ENCODE data around the gene ANK3.

Gene ANK3

DNA sequence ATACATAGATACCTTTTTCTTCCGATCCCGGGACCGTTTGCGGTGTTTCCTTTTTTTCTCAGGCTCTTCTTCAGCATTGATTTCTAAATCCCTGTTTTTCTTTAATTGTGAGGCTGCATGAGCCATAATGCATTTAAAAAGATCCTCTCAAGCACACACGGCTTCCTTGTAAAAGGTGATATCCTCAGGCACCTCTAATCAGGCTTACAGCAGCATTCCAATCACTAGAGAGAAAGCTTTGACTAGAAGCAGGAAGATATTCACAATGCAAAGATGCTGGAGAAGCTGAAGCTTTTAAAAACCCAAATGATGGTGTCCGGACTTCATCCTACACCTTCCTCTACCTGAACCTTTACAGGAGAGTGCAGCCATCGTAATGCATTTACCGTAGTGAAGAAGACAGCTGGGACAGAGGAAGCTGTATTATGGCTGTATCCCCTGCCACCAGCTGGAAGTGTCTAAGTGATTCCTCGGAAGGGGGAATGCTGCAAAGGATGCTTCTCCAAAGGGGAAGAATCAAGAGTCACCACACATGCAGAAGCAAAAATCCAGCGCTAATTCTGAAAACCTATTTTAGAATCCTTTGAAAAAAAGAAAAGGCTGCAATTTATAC is at the start of gene ANK3:
ANK3 (minus strand) TSS at position 463 of the 613 bp plus-strand sequence; CDS start at position 126, 337 bp downstream.
- DNase-seq (ENCODE audit: low read depth, low spot score), result no peak

DNA sequence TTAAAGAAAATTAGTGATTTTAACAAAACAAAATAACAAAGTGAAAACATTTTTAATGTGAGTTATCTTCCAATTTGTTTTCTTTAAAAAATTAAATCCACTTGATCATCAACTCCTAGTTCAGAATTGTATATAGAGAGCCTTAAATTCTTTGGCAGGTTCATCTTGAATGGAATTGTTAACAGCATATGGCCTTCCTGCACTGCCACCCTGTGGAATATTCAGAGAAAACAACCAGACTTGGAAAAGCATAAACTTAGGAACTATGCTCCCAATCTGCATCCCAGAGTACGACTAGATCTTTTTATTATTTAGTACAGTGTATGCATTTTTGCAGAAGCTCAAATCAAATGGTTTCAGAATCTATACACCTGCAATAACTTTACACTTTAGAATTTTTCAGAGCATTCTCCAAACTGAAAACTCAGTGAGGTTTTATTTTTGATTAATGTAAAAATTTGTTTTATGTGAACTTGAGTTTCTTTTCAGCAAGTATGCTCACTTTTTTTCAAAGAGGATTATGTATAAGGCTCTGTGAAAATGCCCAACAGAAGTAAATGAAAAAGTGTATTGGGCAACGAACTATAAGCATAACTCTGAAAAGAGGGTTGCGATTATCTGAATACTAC is 44.9 kb upstream of the ANK3 start:
- DNase-seq (ENCODE audit: low read depth, low spot score), result no peak

DNA sequence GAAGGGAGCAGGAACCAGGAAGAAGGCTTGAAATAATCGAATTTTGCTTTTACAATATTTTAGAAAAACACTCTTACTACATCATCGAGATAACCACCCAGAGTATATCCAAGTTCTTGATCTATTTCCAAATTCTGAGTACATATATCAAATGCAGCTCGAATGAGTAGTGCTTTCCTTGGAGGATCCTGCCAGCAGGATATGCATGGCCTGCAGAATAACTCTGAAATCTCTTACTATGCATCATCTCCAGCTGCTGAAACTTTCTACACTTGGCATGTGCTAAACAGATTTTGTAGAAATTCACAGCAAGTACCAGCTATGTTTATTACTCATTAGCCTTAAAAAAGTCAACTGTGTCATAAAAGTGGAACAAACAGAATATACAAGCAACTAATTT is 44.0 kb upstream of the ANK3 start:
- DNase-seq (ENCODE audit: low read depth, low spot score), result no peak

DNA sequence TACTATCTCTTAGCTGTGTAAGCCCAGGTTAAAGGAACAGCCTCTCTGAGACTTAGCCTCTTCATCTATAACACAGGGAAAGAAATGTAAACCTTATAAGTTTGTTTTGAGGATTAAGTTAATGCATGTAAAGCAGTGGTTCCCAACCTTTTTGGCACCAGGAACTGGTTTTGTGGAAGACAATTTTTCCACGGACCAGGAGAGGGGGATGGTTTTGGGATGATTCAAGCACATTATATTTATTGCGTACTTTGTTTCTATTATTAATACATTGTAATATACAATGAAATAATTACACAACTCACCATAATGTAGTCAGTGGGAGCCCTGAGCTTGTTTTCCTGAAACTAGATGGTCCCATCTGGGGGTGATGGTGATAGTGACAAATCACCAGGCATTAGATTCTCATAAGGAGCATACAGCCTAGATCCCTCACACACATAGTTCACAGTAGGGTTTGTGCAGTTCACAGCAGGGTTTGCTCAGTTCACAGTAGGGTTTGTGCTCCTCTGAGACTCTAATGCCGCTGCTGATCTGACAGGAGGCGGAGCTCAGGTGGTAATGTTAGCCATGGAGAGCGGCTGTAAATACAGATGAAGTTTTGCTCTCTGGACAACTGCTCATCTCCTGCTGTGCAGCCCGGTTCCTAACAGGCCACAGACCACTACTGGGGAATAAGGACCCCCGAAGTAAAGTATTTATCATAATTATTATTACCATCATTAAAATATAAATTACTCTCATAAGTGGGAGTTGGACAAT is 41.3 kb upstream of the ANK3 start:
- no peak for DNase-seq (ENCODE audit: low read depth, low spot score)

DNA sequence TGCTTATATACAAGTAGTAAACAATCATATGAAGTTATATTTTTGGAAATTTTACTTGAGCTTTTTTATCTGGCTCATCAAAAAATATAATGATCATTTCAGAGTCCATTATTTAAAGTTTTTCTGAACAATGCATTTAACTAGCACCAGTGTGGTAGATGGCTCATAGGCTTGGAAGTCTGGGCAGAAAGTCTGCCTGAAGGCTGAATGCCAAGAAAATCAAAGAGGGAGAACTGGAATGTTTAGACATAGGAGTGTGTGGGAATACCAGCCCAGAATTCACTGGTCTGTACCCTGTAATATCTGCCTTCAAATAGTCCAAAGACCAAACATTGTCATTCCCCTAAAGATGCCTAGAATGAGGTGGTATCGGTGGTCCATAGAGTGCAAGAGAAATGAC is 40.3 kb upstream of the ANK3 start:
- no peak for DNase-seq (ENCODE audit: low read depth, low spot score)

DNA sequence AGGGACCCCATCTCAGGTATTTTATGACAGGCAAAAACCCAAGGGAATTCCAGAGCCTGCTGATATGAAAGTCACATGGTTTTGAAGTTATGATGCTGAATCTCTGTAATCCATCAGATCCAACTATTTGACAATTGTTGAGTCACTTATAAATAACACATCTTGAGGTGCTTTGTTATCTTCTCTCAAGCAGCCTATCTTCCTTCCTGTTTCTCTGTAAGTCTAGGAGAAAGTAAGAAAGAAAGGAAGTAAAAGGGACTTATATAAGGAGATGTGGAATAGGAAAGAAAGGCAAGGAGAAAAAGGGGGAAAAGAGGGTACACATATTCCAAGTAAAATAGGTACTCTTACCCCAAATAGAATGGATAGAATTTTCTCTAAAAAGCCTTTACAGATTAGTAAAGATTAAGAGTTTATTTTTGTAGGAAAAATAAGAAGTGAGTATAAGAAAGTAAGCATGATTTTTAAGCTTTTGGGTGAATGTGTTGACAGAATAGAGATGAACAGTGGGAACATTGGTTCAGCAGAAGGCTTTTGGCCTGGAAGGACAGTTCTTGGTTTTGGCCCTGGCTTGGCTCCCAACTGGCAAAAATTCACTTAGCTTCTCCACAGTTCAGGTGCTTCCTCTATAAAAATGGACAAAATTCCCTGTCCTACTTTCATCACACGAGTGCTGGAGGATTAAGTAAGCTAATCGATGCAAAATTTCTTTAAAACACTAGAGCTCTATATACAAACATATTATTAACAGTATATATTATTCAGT is 39.6 kb upstream of the ANK3 start:
- DNase-seq (ENCODE audit: low read depth, low spot score), result no peak

DNA sequence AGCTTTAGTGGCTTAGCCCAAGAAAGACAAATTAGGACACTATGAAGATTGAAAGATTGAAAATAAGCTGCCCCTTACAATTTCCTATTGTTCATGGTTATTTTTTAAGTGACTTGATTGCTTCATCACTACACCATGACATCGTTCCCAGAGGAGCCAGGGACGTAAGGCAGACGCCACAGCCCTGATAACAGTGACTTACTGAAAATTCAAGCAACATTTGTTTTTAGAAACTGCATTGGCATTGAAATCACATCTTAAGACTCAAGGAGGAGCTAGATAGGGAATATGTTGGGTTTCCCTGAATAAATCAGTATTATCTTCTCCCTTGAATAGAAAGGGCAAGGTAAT is 38.7 kb upstream of the ANK3 start:
- no peak for DNase-seq (ENCODE audit: low read depth, low spot score)

DNA sequence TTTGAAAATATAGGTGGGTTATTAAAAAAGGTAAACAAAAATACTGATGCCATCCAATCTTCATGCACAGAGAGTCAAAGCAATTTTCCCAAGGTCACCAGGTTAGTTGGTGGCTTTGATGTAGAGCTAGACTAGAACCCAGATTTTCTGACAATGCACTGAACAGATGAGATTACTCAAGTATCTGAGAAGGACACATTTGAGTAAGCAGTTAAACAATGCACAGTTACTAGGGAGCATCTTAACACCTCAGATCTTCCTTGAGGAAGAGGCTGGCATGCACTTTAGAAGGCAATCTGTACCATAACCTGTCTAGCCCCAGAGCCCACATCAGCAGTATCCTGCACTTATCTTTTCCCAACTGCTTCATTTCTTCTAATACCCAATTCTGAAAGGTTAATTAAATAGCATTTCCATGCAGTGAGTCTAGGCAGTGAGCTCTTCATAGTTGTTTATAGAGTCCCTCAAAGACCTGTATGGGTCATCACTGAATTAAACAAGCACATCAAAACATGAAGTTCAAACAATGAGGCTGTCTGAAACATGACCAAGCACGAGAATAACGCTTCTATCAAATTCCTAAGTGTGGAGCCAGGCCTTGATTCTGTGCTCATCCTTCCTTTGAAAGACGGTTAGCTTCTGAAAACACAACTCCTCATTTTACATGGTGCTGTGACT is 38.2 kb upstream of the ANK3 start:
- no peak for DNase-seq (ENCODE audit: low read depth, low spot score)

DNA sequence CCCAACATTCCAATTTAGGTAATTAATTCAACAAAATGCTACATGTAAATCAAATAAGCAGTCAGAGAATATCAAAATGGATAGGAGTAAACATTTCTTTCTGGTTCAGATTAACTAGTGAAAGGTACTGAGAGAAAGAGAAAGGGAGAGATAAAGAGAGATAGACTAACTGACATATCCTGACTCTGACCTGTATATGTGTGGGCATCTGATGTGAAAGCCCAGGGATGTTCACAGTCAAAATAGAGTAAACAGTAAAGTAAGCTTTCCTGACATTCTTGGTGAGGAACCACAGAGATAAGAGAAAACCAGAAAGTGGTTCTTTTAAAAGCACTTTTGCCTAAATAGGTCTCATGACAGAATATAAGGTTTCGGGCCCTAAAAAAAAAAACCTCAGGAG is 37.5 kb upstream of the ANK3 start:
- no peak for DNase-seq (ENCODE audit: low read depth, low spot score)

DNA sequence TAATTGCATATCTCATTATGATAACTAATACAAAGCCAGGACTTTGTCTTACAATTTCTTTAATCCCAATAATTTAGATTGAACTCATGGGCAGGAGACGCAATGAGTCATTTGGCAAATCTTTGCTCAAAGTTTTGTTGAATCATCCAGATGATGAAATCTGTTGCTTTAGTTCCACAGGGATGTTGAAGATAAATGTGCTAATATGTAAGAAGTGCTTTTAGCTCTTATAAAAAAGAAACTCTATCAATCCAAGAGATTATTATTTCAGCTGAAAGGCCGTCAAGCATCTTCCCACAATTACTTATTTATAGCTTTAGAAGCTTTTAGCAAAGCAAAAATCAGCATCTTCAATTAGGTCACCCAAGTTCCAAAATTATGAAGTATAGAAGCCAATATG is 36.8 kb upstream of the ANK3 start:
- no peak for DNase-seq (ENCODE audit: low read depth, low spot score)

DNA sequence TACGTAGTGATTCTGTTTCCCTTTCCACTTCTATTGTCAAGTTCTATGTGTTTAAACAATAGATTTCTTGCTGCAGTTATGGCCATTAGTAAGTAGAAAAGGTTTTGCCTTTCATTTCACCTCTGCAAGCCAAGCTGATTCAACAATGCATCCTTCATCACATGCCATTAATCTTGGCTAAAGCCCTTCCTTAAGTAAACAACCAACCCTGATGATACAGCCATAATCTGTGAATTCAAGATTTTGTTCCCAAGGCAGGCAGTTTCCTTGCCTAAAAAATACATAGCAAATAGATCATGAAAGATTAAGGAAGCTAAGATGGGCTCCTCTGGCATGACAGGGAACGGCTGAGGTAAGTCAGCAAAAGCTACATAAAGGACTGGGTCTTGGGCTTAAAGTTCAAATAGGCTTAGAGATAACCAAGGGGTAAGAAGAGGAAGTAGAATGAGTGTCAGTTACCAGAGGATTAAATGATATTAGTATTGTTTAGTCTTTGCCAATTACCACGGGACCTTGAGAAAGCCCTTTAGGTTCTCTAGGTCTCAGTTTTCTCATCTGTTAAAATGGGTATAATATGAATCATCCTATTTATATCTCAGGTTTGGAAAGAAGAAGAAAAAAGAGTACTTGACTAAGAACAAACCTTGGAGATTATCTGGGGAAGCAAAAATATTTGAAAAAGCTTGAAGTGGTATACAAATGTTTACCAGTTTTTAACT is 35.9 kb upstream of the ANK3 start:
- no peak for DNase-seq (ENCODE audit: low read depth, low spot score)

DNA sequence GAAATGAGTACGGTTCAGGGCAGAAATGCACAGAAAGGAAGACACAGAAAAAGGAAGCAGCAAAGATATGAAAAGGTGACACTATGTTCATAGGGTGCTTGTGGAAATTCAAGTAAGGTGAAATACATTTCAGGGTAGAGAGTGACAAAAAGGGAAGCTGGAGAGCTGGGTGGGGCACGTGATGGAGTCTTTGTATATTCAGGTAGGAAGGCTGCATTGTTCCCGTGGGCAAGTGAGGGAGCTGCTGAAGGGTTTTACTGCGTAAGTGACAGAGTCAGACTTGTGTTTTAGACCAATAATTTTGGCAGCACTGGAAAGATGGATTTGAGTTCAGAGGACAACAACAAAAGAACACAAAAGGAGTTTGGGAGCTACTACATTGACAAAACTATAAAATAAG is 35.3 kb upstream of the ANK3 start:
- DNase-seq (ENCODE audit: low read depth, low spot score), result no peak

DNA sequence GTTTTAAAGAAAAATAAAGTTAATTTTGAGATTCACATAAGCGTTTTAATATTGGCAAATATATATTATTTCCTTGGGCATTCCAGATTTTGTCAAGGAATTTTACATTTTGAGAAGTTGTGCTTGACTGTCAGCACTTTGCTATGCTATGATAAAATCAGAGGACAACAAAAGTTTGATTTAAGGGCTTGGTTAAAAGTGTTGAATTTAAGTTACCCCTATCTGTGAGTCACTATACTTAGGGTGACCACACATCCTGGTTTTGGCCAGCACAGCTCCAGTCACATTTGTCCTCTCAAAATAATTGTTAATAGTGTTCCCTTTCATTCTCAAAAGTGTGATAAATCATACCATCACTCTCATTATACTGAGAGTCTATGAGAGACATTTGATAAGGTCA is 34.2 kb upstream of the ANK3 start:
- DNase-seq (ENCODE audit: low read depth, low spot score), result no peak

DNA sequence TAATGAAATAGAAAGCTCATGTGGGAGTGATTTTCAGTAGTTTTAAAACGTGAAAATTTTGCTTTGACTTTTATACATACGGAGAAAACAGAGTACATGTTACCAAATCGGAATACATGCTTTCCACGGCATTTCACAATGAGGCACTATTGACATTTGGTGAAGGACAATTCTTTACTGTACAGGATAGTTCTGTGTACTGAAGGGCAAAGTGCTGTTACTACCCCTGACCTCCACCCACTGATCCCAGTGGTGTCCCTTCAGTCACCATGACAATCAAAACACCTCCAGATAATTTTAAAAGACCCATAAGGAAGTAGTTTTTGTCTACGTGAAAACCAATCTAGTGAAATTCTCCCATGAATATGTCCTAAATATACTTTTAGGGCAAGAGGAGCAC is 33.1 kb upstream of the ANK3 start:
- DNase-seq (ENCODE audit: low read depth, low spot score), result no peak

DNA sequence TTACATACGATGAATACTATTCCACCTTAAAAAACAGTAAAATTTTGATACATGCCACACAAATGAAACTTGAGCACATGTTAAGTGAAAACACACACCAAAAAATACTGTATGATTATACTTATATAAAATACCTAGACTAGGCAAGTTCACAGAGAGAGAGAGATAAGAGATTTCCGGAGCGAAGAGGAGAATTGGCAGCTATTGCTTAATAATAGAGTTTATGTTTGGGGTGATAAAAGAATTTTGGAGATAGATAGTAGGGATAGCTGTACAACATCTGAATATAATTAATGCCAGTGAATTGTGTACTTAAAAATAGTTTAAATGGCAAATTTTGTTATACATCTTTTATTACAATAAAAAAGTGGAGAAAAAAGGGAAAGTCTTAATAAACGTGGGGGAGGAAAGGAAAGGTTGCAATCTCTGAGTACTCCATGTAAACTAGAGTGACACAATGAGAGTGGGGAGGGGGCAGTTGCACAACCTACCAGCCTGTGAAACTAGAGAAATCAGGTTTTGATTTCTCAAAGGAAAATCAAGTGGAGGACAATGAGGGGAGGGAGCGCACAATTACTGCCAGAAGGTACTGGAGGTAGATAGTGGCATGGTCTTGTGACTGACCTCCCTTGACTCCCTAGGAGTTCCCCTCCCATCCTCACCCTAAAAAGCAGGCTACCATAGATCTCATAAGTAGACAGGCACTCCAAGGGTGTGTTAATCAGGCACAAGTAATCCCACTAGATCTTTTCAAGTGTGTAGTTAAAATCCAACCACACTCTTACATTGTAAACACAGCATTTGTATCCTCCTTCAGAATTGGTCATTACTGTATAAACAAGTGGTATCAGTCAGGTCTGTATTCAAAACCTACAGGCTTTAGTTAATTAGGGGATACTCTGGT is 31.6 kb upstream of the ANK3 start:
- no peak for DNase-seq (ENCODE audit: low read depth, low spot score)

DNA sequence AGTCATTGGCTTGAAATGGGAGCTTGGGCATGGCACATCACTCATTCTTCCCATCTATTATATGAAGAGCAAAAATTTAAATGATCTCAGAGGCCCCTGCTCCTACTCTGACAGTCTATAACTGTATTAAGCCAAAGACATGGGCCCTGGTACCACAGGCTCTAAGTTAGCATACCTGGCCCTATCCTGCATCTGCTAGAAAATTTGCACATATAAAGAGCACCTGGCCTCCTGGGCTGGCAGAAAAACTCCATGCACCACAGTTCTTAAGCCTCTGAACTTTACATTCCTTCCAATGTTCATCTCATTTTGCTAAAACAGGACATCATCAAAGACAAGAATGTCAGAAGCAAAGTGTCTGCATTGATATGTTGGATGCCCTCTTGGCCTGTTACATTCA is 29.6 kb upstream of the ANK3 start:
- no peak for DNase-seq (ENCODE audit: low read depth, low spot score)

DNA sequence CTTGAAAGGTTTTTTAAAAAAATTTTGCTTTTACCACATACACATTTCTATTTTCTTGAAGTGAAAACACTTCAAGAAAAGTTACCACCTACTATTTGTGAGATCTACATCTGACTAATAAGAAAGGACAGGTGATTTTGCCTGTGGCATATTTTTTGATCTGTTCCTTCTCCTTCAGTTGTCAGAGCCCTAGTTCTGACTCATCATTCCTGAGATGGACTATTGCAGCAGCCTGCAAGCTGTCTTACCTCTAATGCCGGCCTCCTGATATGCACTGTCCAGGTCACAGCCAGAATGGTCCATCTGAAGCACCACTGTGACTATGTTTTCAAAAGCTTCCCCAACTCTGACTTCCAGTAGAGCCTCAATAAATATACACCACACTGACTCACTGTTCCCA is 28.2 kb upstream of the ANK3 start:
- DNase-seq (ENCODE audit: low read depth, low spot score), result no peak

DNA sequence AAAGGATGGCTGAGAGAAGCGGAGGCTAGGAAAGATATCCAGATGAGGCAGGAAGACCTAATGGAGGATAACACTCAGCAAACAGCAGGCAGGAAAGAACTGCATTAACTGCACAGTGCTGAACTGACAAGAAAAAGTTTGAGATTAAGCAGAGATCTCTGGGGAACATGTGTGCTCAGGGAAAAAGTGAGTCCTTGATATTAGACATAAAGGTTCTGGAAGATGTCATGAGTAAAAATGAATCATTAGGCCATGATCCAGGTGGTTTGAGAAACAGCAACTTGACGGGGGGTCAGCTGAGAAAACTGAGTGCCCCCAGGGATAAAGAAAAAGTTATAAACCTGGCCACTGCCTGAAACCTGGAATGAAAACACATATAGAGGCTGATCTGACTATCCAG is 27.3 kb upstream of the ANK3 start:
- no peak for DNase-seq (ENCODE audit: low read depth, low spot score)

DNA sequence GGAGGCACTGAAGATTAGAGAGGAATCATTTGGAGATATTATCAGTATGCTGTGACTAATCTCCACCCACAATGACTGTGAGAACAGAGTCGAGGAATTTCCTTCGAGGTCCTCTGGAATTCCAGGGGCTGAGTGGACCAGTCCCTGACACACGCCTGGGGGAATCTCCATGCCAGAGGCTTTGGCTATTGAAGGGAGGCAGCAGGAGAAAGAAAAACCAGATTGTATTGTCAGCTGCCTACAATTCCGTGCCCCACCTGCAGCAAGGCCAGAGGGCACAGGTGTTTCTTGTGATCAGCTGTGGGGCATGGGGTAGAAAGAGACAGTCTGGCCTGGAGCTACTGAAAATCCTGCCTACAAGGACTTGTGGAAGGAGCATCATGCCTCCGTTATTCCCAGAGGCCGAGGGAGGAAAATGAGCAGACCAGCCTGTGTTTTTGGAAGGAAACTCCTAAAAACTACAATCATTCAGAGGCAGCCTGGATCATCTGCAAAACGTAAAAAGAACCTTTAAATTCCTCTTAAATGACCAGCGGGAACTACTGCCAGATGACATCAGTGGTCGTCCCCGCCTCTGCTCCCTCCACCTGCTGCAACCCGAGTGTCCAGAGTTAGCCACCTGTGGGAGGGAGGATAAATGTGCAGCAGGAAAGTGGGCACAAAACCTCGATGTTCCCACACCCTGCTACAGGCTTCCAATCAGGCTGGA is 25.4 kb upstream of the ANK3 start:
- no peak for DNase-seq (ENCODE audit: low read depth, low spot score)

DNA sequence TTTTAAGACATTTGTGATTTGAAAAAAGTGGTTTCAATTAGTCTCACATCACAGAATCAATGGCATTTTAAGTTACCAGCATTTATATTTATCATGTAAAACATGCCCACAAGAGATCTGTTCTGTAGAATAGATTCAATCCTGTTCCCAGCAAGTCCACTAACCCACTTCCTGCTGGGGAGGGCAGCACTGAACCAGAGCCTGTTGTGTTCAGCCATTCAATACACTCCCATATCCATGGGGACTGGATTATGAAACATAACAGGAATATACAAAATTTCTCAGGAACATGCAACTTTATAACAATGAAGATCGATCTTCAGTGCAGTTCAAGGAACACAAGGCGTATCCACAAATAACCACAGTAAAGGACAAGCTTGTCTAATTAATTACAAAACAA is 24.4 kb upstream of the ANK3 start:
- no peak for DNase-seq (ENCODE audit: low read depth, low spot score)
